ENCODE measurements around the gene DUSP8. TPM values are rescaled to one million over a fixed set of nuclear protein-coding genes. Genes with fewer than 3 reads are reported as not detected.

DUSP8 gene
- total and polyA plus RNA-seq, 8 donors = 0.80 to 21.8 (median 1.7) TPM

DNA sequence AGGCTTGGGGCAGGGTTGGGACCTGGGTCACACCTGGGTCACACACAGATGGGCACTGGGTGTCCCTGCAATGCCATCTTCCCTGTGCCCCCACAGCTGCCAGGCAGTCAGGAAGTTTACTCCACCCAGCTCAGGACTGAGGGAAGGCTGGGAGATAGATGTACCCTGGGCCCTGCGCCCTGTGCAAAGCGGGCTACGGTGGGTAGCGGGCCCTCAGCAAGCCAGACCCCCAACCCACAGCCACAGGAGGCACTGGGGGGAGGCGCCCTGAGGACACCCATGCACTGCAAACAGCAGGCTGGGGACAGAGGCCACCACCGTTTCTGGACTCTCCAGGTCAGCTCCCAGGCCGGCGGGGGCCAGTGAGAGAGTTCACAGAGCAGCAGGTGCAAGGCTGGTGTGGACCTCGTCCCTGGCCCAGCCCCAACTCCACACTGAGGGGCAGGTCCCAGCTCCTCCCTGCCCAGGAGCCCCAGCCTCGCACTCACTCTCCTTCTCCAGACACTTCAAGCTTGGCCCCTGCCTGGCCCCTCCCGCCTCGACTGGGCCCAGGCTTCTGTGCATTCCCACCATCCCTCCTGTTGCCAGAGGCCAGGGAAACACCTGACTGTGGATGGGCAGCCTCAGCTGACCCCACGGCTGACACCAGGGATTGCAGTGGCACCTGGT is 4.9 kb downstream of the DUSP8 start:
- Histone ChIP-seq H3K27me3 (peaks cover 0 to 52% of the 10 kb centered on the region in 2 donors), H3K9me3 (no peaks in the 10 kb centered on the region), H3K27ac (no peak overlapping the region), H3K4me3 (no peak overlapping the region), H3K36me3 (peaks cover 0 to 17% of the 10 kb centered on the region in 2 donors), H3K4me1 (peaks cover 3 to 9% of the 10 kb centered on the region in 2 donors)
- ATAC-seq (no peak), DNase-seq (peak in 1 of 4 donors; percentile 83)
- intact Hi-C loops (cut with DNase I) = no loop called here
- TF ChIP-seq, protein P1, sequence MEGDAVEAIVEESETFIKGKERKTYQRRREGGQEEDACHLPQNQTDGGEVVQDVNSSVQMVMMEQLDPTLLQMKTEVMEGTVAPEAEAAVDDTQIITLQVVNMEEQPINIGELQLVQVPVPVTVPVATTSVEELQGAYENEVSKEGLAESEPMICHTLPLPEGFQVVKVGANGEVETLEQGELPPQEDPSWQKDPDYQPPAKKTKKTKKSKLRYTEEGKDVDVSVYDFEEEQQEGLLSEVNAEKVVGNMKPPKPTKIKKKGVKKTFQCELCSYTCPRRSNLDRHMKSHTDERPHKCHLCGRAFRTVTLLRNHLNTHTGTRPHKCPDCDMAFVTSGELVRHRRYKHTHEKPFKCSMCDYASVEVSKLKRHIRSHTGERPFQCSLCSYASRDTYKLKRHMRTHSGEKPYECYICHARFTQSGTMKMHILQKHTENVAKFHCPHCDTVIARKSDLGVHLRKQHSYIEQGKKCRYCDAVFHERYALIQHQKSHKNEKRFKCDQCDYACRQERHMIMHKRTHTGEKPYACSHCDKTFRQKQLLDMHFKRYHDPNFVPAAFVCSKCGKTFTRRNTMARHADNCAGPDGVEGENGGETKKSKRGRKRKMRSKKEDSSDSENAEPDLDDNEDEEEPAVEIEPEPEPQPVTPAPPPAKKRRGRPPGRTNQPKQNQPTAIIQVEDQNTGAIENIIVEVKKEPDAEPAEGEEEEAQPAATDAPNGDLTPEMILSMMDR (IDR thresholded peaks at IDR 0.05) = no peak

DNA sequence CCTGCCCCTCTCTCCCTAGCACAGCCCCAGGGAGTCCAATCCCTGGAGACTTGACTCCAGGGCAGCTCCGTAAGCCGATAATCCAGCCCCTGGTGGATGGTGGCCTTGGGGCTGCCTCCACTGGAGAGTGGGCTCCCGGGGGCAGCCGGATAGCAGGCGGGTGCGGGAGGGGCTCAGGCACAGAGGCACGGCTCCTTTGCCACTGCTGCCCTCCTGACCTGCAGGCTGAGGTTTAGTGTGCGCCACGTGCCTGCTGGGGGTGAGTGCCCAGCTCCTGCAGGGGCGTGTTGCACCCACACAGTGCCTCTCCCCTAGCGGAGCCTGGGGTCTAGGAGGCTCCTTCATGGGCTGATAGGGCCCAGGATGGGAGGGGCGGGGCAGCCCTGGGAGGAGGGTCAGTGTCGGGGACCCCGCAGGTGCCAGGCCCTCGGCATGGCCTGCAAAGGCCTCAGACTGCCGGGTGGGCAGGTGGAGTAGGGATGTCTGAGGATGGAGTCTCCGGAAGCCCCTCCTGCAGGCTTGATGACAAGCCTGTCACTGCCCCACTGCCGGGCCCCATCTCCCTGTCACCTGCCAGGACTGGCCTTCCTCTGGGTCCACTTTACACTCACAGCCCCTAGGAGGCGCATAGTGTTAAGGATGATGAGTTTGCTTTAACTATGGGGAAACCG is 5.6 kb downstream of the DUSP8 start:
- intact Hi-C loops (cut with DNase I) = no loop called here
- H3K4me1 ChIP-seq = peaks cover 3 to 9% of the 10 kb centered on the region in 2 donors
- peaks cover 0 to 17% of the 10 kb centered on the region in 2 donors for H3K36me3 ChIP-seq
- H3K4me3 ChIP-seq = no peak overlapping the region
- no peak overlapping the region for H3K27ac ChIP-seq
- peak in 1 of 4 donors; percentile 75 for DNase-seq
- ATAC-seq = no peak
- H3K9me3 ChIP-seq = no peaks in the 10 kb centered on the region
- peaks cover 0 to 50% of the 10 kb centered on the region in 2 donors for H3K27me3 ChIP-seq
- TF ChIP-seq, protein P1 (IDR thresholded peaks at IDR 0.05) = no peak

DNA sequence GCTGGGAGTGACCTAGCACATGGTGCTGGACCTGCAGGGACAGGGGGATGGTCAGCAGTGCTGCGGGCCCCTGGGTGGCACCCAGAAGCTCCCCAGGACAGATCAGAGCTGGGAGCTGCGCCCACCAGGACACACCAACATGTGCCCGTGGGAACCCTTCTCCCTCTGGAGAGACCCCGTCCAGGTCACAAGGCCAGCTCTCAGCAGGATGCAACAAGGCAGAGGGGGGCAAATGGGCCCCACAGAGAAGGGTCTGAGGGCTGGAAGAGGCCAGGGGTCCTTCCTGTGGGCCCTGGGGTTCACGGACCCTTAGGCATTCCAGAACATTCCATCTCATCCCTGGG is 6.2 kb downstream of the DUSP8 start:
- no peak for ATAC-seq
- peaks cover 0 to 4% of the 10 kb centered on the region in 2 donors for H3K4me1 ChIP-seq
- no peak for DNase-seq
- H3K4me3 ChIP-seq = no peak overlapping the region
- H3K27ac ChIP-seq = no peak overlapping the region
- H3K27me3 ChIP-seq = peaks cover 0 to 44% of the 10 kb centered on the region in 2 donors
- TF ChIP-seq, protein P1 (IDR thresholded peaks at IDR 0.05) = no peak
- intact Hi-C loops (cut with DNase I) = no loop called here
- H3K9me3 ChIP-seq = no peaks in the 10 kb centered on the region
- H3K36me3 ChIP-seq = peaks cover 0 to 17% of the 10 kb centered on the region in 2 donors

DNA sequence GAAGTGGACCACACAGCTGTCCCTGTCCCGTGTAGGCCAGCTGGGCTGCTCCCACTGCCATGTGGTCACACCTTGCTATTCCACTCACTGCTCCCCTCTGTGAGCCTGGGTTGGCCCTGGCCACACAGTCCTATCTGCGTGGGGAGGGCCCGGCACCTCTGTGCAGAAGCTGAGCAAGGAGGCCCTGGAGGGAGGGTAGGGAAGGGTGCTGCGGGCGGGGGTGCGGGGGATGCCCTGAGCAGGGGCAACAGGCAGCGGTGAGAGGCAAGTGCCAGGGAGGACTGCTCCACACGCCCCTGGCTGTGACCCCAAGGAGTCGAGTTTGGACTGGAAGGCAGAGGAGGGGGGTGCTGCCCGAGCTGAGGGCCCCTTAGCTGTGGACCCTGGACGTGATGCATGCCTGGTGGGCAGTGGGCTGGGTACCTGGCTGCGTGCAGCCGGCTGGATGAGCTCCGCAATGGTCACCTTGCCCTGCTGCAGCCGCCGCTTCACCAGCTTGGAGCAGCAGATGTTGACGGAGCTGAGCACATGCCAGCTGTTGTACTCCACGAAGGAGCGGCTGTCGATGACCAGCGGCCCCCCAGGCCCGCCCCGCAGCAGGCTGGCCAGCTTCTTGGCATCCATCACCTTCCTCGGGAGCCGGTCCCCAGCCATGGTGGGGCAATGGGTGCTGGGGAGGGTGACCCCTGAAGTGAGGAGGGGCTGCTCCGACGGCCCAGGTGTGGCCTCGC is 6.7 kb downstream of the DUSP8 start:
- DNase-seq (peak in 1 of 4 donors; percentile 76), ATAC-seq (no peak)
- TF ChIP-seq, protein P1 (IDR thresholded peaks at IDR 0.05) = no peak
- Histone ChIP-seq H3K4me1 (peaks cover 0 to under 1% of the 10 kb centered on the region in 2 donors), H3K36me3 (peaks cover 0 to 17% of the 10 kb centered on the region in 2 donors), H3K27me3 (peaks cover 0 to 38% of the 10 kb centered on the region in 2 donors), H3K27ac (no peak overlapping the region), H3K9me3 (no peaks in the 10 kb centered on the region), H3K4me3 (no peak overlapping the region)
- intact Hi-C loops (cut with DNase I) = no loop called here
